22Rv1 (cell line): ENCODE measurements around the gene STK31.

ENCODE experiments used
- ZFX ChIP-seq: fragments of 450-650 bp; IDR thresholded peaks from 2 replicates; pipeline ENCODE4 v1.6.1; 2017; ENCODE audit warnings: antibody characterized with exemption, borderline replicate concordance
- TF ChIP-seq, protein P1 (sequence below): fragments of 450-650 bp; IDR thresholded peaks from 2 replicates; pipeline ENCODE4 v1.5.1; 2017; ENCODE audit warnings: mild to moderate bottlenecking

DNA sequence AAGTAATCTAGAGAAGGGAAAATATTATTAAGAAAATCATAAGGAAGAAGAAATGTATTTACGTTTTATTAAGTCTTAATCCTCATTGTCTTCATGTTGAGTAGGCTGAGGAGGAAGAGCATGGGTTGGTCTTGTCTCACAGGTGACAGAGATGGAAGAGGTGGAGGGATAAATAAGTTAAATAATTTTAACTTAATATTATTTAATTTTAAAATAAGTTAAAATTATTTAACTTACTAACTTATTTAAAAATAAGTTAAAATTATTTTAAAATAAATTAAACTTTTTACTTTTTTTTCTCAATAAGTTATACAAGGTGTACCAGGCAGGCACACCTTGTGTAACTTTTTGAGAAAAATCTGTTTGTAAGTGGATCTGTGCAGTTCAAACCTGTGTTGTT is 36.6 kb downstream of the STK31 start:
- TF ChIP-seq, protein P1, sequence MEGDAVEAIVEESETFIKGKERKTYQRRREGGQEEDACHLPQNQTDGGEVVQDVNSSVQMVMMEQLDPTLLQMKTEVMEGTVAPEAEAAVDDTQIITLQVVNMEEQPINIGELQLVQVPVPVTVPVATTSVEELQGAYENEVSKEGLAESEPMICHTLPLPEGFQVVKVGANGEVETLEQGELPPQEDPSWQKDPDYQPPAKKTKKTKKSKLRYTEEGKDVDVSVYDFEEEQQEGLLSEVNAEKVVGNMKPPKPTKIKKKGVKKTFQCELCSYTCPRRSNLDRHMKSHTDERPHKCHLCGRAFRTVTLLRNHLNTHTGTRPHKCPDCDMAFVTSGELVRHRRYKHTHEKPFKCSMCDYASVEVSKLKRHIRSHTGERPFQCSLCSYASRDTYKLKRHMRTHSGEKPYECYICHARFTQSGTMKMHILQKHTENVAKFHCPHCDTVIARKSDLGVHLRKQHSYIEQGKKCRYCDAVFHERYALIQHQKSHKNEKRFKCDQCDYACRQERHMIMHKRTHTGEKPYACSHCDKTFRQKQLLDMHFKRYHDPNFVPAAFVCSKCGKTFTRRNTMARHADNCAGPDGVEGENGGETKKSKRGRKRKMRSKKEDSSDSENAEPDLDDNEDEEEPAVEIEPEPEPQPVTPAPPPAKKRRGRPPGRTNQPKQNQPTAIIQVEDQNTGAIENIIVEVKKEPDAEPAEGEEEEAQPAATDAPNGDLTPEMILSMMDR: no peak
- TF ChIP-seq ZFX: no peak
